Middle frontal gyrus (tissue), 1 donor: ENCODE data around the gene FGF21.
"Not testable (repeated sequence)": the region's sequence is repeated elsewhere in the genome, so short reads cannot be mapped to it uniquely, and the experiment has no call there.

Experiments
- DNase-seq: peaks from one replicate; pipeline ENCODE4 v3.0.0-alpha.2; 2015; ENCODE audit warnings: low spot score; ENCODE audit errors: extremely low spot score

Gene FGF21

DNA sequence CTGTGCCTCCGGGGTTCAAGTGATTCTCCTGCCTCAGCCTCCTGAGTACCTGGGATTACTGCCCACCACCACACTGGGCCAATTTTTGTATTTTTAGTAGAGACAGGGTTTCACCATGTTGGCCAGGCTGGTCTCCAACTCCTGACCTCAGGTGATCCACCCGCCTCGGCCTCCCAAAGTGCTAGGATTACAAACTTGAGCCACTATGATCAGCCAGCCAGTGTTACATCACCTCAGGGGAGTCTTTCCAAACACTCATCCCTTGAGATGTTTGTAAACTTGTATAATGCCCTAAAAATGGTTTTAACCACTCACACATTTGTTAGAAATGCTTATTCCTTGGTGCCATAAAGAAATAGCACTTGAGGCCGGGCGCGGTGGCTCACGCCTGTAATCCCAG lies 31.1 kb downstream of the FGF21 start:
- DNase-seq = not testable (repeated sequence)

DNA sequence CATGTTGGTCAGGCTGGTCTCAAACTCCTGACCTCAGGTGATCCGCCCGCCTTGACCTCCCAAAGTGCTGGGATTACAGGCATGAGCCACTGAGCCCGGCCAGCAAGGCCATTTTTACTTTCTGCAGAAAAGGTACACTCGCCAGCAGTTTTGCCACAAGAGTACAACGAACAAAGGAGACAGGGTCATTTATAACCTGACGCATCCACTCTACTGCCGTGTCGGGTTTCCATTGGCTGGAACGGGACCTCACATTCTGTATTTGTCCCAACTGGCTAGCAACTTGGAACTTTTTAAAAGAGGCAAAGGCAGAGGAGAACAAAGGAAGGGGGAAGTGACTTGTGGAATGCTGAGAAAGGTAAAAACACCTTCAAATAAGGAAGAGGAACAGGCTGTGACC lies 32.0 kb downstream of the FGF21 start:
- not testable (repeated sequence) for DNase-seq

DNA sequence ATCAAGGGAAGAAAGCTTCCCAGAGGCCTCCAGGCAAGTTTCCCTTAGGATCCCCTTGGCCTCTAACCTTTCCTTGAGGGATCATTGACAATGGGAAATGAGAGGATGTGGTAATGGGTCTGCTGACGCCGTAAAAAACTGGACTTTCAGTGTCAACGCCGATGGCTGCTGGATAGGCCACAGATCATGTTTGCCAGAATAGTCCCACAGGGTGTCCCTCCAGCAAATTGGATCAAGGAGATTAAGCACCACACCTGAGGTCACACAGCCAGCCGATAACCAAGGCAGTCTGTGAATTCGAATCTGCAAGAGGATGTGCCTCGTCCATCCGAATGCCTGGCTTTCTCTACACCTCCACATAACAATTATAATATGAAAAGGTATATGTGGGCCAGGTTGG lies 37.9 kb downstream of the FGF21 start:
- no peak for DNase-seq

DNA sequence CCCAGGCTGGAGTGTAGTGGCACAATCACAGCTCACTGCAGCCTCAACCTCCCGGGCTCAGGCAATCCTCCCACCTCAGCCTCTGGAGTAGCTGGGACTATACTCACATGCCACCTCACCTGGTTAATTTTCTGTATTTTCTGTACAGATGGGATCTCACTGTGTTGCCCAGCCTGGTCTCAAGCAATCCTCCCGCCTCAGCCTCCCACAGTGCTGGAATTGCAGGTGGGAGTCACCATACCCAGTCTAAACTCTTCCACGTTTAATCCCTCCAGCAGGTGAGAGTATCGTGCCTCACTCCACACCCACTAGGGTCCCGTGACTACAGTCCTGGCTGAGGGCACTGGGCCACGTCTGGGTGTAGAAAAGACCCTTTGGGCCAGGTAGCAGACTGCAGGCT lies 39.0 kb downstream of the FGF21 start:
- DNase-seq = no peak

DNA sequence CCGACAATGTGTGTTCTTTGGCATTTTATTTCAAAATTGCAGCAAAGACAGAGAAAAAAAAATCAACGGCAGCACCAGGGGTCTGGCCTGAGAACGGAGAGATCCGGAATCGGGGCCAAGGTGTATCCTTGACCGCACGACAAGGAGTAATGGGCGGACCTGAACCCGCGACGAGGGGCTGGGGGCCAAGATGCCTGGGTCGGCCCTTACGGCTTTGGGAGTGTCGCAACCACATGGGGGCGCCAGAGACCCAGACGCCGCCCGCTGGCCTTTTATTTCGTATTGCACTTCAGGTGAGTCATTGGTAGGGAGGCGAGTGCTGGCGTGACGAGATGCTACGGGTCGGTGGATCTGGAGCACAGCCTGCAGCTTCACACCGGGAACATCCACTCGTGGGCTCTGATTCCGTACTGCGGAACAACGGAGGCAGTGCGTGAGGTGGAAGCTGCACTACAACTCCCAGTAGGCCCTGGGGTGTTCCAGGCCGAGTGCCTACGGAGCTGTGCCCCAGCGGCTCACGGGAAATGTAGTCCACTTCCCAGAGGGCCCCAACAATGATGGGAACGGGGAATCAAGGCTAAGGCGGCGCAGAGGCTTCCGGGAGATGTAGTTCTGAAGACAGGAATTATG lies 39.8 kb downstream of the FGF21 start:
- DNase-seq = peak; percentile 93

DNA sequence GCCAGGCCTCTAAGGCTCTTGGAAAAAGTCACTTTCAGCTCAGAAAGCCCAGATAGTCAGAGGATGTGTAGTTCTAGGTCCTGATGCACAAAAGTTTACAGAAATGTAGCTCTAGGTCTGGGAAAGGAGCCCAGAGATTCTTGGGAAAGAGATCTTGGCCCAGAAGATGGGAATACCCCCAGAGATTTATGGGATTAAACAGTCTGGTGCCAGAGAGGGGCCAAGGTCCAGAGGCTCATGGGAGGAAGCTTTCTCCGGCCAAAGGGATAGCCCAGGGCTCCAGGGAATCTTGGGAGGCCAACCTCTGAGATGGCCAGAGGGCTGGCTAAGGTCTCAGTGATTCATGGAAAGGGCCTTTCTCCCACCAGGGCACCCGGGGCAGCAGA lies 40.4 kb downstream of the FGF21 start:
- DNase-seq = no peak

DNA sequence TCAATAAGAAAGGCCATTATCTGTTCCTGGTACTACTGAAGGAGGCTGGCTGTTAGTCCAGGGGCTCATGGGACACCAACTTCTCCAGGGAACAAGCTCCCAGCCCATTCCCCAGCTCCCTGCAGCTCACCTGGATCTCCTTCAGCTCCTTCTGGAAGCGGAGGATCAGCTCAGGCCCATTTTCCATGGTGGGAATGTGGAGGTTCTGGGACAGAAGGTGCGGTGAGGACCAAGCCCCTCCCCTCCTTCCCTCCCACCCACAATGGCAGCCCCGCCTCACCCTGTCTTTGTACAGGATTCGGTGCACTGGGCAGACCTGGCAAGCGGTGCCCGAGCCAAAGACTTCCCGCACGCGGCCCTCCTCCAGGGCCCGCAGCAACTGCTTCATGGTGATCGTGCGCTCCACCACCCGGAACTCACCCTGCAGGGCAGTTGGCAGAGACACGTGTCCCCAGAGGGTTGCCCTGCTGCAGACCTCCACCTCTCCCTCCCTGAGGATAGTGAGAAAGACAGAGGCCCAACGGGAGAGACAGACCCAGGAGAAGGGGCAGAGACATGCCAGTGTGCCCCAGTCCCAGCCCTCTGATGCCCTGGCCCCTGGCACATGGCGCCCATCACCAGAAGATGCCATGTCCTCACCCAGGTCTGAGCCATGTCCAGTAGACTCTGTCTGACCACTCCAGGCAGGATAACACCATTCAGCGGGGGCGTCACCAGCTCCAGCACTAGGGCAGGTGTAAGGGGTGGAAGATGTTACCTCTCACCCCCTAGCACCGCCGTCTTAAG lies 41.2 kb downstream of the FGF21 start:
- DNase-seq = no peak

DNA sequence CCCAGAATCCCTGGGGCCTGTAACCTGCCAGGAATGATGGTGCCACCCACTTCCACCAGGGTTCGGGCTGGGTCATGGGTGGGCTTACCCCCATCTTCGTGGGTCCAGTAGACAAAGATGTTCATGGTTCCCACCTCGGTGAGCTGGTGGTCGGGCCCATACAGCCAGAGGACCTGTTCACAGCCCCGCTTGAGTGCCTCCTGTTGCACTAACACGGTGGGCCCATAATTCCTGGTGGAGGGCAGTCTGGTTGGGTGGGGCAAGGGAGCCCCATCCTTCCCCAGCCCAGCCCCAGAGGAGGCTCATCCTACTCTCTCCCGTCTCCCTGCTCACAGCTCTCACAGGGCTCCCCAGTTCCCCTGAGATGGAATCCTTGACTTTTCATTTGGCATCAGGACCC lies 41.8 kb downstream of the FGF21 start:
- no peak for DNase-seq

DNA sequence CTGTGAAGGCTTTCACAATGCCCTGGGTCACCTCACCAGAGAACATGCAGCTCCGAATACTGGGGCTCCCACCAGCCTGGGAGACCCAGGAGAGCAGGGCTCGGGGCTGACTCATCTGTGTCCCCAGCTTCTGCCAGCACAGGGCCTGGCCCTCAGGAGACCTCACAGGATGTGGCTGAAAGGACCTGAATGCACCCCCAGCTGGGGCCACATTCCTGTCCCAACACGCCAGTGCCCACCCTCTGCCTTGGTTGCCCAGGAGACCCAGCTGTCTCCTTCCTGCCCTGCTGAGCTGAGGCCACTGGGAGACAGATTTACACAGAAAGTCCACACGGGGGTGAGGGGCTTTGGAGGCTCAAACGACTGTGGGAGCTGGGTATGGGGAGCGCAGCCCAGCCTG lies 43.6 kb downstream of the FGF21 start:
- no peak for DNase-seq

DNA sequence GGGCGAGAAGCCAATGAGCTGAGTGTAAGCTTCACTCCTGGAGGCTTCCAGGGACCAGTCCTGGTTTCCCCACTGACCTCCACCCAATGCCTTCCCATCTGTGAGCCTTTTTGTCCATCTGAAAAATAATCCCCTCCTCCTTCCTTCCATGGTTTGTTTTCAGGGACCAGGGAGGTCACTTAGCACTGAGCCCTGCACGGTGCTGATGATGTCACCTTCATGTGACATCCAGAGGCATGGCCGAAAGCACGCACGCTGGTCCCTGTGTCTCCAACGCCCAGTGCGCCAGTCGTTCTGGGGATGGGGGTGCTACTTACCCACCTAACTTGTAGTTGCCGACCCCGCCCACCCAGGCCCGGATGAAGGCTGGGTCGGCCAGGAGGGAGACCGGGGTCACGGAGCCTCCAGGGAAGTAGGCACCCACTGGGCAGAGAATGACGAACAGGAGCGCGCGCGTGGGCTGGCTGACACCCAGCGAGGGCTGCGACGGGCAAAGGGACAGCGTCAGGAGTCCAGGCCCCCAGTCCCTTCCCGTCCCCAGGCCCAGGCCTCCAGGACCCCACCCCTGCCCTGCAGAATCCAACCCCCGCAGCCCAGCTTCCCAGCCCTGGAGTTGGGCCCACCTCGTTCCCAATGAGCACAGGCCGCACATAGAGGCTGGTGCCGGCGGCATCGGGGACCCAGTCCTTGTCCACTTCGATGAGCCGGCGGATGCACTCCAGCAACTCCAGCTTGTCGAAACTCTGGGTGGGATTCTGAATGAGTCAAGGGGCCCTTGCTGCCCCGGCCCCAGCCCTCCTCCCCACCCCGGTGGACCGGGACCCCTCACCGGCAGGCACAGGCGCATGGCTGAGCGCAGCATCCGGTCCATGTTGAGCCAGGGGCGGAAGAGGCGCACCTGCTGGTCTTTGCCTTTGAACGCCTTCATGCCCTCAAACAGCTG lies 44.3 kb downstream of the FGF21 start:
- DNase-seq = no peak

DNA sequence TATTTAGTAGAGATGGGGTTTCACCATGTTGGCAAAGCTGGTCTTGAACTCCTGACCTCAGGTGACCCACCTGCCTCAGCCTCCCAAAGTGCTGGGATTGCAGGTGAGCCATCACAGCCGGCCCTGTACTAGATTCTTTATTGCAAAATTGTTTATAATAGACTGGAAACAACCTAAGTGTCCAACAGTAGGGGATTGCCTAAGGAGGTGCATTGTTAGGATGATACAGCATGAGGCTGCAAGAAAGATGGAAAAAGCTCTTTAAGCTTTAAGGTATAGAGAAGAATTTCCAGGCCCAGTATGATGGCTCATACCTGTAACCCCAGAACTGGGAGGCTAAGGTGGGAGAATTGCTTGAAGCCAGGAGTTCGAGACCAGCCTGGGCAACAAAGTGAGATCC lies 47.3 kb downstream of the FGF21 start:
- no peak for DNase-seq

DNA sequence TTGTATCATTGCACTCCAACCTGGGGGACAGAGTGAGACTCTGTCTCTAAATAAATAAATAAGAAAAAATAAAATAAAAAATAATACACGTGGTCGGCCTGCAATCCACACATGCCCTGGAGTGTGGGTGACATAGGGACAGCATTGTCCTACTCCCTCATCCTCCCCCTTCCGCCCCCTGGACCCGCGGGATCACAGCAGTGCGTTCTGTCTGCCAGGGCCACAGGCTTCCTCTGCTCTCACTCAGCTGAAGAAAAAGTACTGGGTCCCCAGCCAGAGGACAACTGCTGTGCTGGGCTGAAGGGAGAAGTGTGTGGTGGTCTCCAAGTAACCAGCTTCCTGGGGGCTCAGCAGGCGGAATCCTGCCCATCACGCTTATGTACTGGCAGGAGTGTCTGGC lies 49.2 kb downstream of the FGF21 start:
- no peak for DNase-seq

DNA sequence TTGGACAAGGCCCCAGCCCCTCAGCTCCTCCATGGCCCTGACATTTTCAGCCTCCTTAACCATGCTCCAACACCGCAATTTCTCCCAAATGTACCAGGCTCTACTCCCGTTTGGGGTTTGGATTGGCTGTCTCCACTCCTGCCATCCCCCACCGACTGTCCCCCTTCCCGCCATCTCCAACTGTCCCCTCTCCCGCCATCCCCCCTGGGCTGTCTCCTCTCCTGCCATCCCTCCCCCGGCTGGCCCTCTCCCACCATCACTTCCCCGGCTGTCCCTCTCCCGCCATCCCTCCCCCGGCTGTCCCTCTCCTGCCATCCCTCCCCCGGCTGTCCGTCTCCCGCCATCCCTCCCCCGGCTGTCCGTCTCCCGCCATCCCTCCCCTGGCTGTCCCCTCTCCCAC lies 50.1 kb downstream of the FGF21 start:
- no peak for DNase-seq

DNA sequence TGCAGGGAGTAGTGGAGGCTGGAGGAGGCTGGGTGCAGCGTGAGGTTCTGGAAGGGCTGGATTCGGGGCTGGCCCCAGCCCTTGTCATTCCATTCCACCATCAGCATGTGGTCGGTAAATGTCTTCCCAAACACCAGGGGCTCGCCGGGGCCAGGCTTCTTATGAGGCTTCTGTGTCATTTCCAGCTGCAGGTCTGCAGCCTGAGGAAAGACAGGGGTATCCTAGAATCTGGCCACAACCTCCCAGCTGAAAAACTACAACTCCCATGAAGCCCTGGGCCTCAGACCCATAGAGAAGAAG lies 51.1 kb downstream of the FGF21 start:
- peak; percentile 64 for DNase-seq

DNA sequence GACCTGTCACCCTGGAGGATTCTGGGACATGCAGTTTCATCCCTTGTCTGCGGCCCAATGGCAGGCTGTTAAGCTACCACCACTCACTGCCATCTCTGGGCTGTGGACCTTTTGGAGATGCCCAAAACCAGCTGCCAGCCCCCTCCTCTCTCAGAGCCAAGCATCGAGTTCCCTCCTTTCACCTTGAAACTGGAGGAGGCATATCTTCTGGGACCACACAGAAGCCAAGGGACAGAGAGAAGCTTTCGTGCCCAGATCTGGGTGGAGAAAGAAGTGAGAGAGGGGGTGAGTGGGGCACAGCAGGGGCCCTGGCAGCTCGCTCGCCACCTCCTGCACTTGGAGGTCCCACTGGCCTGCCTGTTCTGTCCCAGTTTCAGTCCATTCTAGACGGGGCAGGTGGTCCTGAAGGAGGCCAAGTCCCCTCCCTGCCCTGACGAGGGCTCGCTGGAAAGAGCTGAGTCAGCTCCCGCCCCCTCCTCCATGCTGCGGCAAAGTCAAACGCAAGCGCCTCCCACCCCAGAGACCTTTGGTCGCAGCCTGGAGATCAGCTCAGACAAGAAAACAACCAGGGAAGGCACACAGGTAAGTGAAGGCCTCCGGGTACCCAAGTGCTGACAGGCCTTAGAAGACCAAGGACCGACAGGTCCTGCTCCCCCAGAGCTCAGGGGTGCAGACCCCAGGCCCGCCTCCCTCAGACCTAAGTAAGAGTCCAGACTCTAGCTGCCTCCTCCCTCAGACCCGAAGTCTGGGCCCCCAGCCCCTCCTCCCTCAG lies 51.7 kb downstream of the FGF21 start:
- no peak for DNase-seq

DNA sequence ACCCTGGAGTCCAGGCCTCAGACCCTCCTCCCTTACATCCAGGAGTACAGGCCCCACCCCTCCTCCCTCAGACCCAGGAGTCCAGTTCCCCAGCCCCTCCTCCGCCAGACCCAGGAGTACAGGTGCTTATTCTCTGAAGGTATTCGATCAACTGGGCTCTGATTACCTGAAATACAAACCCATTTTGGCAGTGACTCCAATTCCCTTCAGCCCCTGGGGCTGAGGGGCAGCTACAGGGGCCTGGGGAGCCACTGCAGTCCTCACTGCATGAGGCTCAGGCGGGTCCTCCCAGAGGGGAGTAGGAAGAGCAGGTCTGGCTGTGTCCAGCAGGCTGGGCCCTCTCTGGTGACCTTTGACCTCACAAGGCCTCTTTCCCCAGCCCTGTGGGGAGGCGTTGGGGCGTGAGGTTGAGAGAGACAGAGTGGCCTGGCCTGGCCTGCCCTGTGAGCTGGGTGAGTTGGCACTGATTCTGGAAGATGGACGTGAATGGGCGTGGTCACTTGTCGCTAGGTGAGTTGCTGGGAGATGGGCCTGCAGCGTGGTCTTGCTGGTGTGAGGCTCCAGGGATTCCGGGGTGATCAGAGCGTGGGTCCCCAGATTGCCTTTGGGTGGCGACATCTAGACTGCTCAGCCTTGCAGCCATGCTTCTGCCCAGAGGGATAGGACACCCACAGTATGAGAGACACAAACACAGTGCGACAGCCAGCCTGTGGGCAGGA lies 52.4 kb downstream of the FGF21 start:
- DNase-seq = no peak
